Omental fat pad (tissue), 4 donors: ENCODE data around the gene STX19. TPM values are rescaled to one million over a fixed set of nuclear protein-coding genes. Genes with fewer than 3 reads are reported as not detected.

Experiments
- ATAC-seq: fragments of 150-250 bp; one replicate; pipeline ENCODE4 v1.9.1; 2016; ENCODE audit warnings: mild to moderate bottlenecking, moderate library complexity; ENCODE audit not compliant: low FRiP score
- DNase-seq: peaks from one replicate; pipeline ENCODE4 v3.0.0-alpha.2; 2019; ENCODE audit warnings: low spot score
- total RNA-seq, 4 donors: library from RNA; depleted of rRNA; stranded (reverse); fragments of >200 nt; gene quantifications; one replicate each; pipeline ENCODE4 v1.1.0, GENCODE V29; 2016
- TF ChIP-seq, protein P1 (sequence below), 3 donors: fragments of 450-650 bp; IDR thresholded peaks; one replicate each; pipeline ENCODE4 v1.5.1; 2016 to 2017; ENCODE audit warnings: antibody characterized with exemption in 3 of 3, mild to moderate bottlenecking in 3 of 3, moderate library complexity in 2 of 3

STX19 gene
- total RNA-seq, 4 donors from 2014 or later = not detected

- DNase-seq = no peak
- ATAC-seq = no peak
- TF ChIP-seq, protein P1, sequence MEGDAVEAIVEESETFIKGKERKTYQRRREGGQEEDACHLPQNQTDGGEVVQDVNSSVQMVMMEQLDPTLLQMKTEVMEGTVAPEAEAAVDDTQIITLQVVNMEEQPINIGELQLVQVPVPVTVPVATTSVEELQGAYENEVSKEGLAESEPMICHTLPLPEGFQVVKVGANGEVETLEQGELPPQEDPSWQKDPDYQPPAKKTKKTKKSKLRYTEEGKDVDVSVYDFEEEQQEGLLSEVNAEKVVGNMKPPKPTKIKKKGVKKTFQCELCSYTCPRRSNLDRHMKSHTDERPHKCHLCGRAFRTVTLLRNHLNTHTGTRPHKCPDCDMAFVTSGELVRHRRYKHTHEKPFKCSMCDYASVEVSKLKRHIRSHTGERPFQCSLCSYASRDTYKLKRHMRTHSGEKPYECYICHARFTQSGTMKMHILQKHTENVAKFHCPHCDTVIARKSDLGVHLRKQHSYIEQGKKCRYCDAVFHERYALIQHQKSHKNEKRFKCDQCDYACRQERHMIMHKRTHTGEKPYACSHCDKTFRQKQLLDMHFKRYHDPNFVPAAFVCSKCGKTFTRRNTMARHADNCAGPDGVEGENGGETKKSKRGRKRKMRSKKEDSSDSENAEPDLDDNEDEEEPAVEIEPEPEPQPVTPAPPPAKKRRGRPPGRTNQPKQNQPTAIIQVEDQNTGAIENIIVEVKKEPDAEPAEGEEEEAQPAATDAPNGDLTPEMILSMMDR (IDR thresholded peaks at IDR 0.05) = no peak
These were observed 4.0 kb downstream of the STX19 start for GRCh38 chr3:94024385-94024784.

GRCh38 chr3:94020293-94020692, 8.1 kb downstream of the STX19 start:
- TF ChIP-seq, protein P1 (IDR thresholded peaks at IDR 0.05) = no peak
- DNase-seq (no peak), ATAC-seq (no peak)

GRCh38 chr3:94019659-94020058, 8.7 kb downstream of the STX19 start:
- no peak for ATAC-seq
- TF ChIP-seq, protein P1 (IDR thresholded peaks at IDR 0.05) = no peak
- no peak for DNase-seq

DNA sequence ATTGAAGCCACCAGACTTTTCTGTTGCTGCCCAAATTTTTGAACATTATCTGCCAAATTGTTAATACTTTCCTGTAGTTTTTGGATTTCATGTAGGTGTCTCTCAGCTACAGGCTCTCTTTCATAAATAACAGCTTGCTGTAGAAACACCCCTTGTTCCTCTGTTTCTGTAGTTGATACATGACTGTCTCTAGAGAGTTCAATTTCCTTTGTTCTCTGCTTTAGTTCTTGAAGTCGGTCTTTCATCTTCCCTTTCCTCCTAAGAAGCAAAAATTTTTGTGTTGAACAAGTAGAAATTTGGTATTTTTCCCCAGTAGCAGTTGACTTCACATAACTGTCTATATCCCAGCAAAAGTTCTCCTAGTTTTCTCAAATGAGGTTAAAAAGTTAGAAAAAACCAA, 13.4 kb downstream of the STX19 start:
- DNase-seq (no peak), ATAC-seq (no peak)
- TF ChIP-seq, protein P1 (IDR thresholded peaks at IDR 0.05) = no peak

GRCh38 chr3:94012185-94012584, 16.2 kb downstream of the STX19 start:
- DNase-seq (no peak), ATAC-seq (no peak)
- TF ChIP-seq, protein P1 (IDR thresholded peaks at IDR 0.05) = no peak

DNA sequence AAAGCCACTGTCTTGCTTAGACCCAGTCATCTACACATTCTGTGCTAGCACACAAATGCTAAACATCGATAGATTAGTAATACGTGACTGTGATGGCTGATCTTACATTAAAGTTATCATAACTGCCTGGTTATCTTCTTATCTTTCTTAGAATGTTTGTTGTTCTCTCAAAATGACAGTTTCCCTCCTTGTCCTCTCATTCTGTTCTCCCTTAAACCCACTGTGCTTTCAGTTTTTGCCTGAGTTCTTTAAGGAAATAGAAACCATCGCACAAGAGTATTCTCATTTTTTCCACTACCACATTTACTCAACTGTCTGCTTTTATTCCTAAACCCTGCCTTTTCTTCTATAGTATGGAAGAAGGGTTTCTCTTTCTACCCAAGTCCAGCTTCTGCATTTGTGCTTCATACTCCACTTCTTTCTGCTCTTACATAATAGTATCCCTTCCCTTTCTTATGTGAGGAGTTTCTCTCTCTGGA, 17.1 kb downstream of the STX19 start:
- no peak for ATAC-seq
- TF ChIP-seq, protein P1 (IDR thresholded peaks at IDR 0.05) = no peak
- DNase-seq = no peak

- DNase-seq = no peak
- no peak for ATAC-seq
- TF ChIP-seq, protein P1 (IDR thresholded peaks at IDR 0.05) = no peak
These were observed 18.8 kb downstream of the STX19 start for GRCh38 chr3:94009608-94010007.
